Adrenal gland (tissue), 5 donors: ENCODE data around the gene ADGRB2.

Experiments used
- CTCF ChIP-seq, 6 experiments: fragments of 450-650 bp in 4 of 6; fragments of 200-600 bp in 2 of 6; sonication (generic) in 1 of 6; IDR thresholded peaks; 1 replicate in 5 of 6; 2 replicates in 1 of 6; pipeline versions ENCODE4 v1.5.1 to v1.8.0; 2016 to 2021; ENCODE audit warnings: antibody characterized with exemption in 6 of 6, mild to moderate bottlenecking in 2 of 6, moderate library complexity in 1 of 6
- POLR2A ChIP-seq, 2 donors: fragments of 450-650 bp; IDR thresholded peaks; one replicate each; pipeline ENCODE4 v1.6.1; 2017; ENCODE audit warnings: antibody characterized with exemption in 2 of 2, mild to moderate bottlenecking in 2 of 2, moderate library complexity in 1 of 2
- donor health status: DM: no; HTN: no; CAD: no.

DNA sequence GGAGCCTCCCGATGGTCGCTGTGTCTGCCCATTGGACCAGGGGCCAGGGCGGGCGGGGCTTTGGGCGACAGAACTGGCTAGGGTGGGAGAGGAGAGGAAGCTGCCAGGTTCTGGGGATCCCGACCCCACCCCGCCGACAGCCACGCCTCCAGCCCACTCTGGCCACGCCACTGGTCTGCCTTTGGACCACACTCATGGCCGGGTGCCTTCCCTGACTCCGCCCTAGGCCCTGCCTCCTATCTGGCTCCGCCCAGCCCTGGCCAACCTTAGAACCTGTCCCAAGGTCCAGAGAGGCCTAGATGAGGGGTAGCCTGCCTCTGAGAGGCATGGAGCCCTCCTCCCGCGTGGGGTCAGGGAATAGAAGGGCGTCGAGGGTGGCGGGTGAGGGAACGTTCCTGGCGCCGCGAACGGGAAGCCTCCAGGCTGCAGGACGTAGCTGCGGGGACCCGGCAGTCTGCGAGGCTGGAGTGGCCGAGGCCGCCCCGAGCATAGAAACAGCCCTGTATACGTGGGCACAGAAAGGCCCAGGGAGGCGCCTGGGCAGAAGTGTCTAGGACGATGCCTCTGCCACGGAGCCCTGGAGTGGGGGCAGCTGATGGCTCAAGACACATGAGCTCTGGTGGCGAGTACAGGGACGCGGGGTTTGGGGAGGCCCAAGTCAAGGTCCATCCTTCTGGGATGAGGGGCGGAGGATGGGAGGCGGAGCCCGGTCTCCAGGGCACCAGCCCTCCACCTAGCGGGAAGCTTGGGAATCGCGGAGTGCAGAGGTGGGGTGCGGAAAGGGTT is 48.9 kb downstream of the ADGRB2 start:
- TF ChIP-seq CTCF (IDR thresholded peaks at IDR 0.05) (peak; percentile 77 to 88 (median 83)), POLR2A (IDR thresholded peaks at IDR 0.05) (peak; percentile 31 to 77)
